ENCODE measurements around the gene PALM2AKAP2.

DNA sequence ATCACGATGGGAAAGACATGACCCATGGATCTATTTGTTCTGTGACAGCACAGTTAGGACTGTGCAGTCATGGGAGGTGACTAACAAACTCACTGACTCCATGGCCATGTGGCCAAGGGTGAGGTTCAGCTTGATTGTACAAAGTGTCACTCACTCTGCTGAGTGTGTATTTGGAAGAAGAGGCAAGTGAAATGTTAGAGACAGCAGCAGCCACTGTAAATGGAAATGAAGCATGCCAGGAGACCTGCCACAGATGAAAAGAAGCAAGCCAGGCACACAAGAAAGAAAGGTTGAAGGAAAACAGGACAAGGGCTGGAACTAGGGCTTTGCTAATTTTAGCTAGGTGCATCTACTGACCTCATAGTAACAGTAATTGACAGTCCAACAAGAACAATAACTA lies 42.7 kb upstream of the PALM2AKAP2 start:
- TF ChIP-seq SMC3 (IDR thresholded peaks at IDR 0.05) (no peak), KDM5A (IDR thresholded peaks at IDR 0.05) (no peak), POLR2AphosphoS2 (conservative IDR thresholded peaks at IDR 0.05; ENCODE audit: low read length) (no peak), MYC (IDR thresholded peaks at IDR 0.05; ENCODE audit: borderline replicate concordance, low read length) (no peak), BHLHE40 (IDR thresholded peaks at IDR 0.05; ENCODE audit: low read depth, low read length) (no peak), RAD21 (conservative IDR thresholded peaks at IDR 0.05 in 1 of 2, IDR thresholded peaks at IDR 0.05 in 1 of 2) (no peak), EHMT2 (IDR thresholded peaks at IDR 0.05; ENCODE audit: low read depth) (no peak)
- TF ChIP-seq, protein P1, sequence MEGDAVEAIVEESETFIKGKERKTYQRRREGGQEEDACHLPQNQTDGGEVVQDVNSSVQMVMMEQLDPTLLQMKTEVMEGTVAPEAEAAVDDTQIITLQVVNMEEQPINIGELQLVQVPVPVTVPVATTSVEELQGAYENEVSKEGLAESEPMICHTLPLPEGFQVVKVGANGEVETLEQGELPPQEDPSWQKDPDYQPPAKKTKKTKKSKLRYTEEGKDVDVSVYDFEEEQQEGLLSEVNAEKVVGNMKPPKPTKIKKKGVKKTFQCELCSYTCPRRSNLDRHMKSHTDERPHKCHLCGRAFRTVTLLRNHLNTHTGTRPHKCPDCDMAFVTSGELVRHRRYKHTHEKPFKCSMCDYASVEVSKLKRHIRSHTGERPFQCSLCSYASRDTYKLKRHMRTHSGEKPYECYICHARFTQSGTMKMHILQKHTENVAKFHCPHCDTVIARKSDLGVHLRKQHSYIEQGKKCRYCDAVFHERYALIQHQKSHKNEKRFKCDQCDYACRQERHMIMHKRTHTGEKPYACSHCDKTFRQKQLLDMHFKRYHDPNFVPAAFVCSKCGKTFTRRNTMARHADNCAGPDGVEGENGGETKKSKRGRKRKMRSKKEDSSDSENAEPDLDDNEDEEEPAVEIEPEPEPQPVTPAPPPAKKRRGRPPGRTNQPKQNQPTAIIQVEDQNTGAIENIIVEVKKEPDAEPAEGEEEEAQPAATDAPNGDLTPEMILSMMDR (IDR thresholded peaks at IDR 0.05) = no peak
